ENCODE data around the gene PISD.

Gene PISD

DNA sequence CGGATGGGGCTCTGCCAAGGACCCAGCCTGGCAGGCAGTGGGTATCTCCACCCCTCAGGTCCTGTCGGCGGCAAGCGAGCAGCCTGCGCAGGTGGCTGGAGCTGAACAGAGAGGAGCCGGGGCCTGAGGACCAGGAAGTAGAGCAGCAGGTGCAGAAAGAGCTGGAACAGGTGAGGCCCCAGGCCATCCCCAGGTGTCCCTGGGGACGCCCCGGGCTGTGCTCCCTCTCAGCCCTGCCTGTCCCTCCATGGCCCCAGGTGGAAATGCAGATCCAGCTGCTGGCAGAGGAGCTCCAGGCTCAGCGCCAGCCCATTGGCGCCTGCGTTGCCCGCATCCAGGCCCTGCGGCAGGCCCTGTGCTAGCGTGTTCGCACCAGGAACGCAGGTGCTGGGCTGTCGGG is 44.0 kb downstream of the PISD start:
- TF ChIP-seq, protein P1, sequence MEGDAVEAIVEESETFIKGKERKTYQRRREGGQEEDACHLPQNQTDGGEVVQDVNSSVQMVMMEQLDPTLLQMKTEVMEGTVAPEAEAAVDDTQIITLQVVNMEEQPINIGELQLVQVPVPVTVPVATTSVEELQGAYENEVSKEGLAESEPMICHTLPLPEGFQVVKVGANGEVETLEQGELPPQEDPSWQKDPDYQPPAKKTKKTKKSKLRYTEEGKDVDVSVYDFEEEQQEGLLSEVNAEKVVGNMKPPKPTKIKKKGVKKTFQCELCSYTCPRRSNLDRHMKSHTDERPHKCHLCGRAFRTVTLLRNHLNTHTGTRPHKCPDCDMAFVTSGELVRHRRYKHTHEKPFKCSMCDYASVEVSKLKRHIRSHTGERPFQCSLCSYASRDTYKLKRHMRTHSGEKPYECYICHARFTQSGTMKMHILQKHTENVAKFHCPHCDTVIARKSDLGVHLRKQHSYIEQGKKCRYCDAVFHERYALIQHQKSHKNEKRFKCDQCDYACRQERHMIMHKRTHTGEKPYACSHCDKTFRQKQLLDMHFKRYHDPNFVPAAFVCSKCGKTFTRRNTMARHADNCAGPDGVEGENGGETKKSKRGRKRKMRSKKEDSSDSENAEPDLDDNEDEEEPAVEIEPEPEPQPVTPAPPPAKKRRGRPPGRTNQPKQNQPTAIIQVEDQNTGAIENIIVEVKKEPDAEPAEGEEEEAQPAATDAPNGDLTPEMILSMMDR (IDR thresholded peaks at IDR 0.05; ENCODE audit: low read depth, low read length, missing control alignments), result no peak
- H3K4me3 ChIP-seq (ENCODE audit: low read depth, low read length), result no peak overlapping the region
- DNase-seq (ENCODE audit: low read depth), result no peak

DNA sequence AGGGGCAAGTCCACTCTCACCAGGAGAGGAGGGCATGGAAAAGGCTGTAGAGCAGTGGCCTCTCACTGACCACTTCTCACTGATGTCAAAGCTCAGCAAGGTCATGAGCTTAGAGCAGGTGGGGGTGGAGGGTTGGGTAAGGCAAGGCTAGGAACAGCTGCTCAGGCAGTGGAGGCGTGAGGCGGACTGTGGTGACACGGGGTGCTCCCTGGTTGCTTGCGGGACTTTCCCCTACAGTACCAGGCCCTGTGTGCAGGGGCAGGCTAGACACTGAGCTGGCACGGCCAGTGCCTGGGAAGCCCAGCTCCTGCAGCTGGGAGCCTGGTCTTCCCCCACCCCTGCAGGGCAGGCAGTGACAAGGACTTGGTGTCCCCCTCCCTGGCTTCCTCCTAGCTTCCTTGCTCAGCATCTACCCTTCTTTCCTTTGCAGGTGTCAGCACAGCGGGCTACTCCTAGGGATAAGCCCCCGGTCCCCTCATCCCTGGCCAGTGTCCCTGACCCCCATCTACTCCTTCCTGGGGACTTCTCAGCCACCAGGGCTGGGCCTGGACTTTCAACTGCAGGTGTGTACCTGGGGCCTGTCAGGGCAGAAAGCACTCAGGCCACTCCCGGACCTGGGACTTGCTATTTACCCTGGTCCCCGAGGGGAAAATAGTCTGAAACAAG is 45.6 kb downstream of the PISD start:
- no peak overlapping the region for H3K4me3 ChIP-seq (ENCODE audit: low read depth, low read length)
- TF ChIP-seq, protein P1 (IDR thresholded peaks at IDR 0.05; ENCODE audit: low read depth, low read length, missing control alignments), result no peak
- no peak for DNase-seq (ENCODE audit: low read depth)

DNA sequence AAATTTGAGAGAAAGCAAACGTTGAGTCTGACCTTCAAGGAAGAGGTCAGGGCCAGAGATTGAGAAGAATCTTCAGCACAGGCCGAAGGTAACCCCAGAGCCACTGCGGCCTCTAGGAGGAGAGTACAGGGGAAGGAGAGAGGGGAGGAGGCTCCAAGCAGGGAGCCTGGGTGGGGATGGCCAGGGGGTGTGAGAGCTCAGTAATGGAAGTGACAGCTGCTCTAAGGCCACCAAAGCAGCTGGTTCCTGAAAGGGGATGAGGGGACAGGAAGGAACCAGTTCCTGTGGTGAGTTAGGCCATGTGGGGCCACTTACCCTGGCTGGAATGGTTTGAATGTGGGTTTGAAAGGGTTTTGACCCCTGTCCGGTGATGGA is 46.1 kb downstream of the PISD start:
- TF ChIP-seq, protein P1 (IDR thresholded peaks at IDR 0.05; ENCODE audit: low read depth, low read length, missing control alignments), result no peak
- DNase-seq (ENCODE audit: low read depth), result no peak
- H3K4me3 ChIP-seq (ENCODE audit: low read depth, low read length), result no peak overlapping the region

DNA sequence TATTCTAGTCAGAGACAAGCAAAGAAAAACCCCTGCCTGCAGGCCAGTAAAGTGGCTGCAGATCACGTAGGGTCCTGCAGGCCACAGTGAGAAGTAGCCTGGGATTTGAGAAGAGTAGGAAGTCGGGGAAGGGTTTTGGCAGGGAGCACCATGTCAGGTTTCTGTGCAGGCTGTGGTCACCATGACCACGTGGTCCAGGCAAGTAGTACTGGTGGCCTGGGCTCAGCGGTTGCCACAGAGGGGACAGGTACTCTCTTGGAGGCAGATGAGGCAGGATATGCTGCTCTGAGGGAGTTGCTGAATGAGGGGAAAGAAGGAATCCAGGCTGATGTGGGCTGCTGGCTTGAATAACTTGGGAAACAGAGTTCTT is 46.5 kb downstream of the PISD start:
- no peak overlapping the region for H3K4me3 ChIP-seq (ENCODE audit: low read depth, low read length)
- TF ChIP-seq, protein P1 (IDR thresholded peaks at IDR 0.05; ENCODE audit: low read depth, low read length, missing control alignments), result no peak
- no peak for DNase-seq (ENCODE audit: low read depth)

DNA sequence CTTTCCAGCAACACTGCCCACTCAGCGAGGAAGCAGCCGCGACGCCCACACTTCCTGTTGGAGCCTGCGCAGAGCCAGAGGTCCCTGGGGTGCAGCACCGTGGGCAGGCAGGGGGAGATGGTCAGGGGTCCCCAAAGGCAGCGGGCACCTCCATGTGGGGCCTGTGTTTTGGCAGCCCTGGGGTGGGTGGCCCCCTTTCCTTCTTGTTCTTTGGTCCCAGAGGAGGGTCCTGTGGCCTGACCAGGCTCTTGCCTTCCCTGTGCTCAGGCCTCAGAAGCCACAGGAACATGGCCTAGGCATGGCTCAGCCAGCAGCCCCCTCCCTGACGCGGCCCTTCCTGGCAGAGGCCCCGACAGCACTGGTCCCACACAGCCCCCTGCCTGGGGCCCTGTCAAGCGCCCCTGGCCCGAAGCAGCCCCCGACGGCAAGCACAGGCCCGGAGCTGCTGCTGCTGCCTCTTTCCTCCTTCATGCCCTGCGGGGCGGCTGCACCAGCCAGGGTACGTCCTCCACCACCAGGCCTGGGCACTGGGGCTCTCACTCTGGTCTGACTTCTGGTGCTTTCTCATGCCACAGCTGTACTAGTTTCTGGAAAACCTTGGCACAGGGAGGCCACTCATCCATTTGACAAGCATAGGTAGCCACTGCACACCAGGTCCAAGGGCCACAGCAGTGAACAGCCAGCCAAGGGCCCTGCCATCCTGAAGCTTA is 47.1 kb downstream of the PISD start:
- H3K4me3 ChIP-seq (ENCODE audit: low read depth, low read length), result no peak overlapping the region
- DNase-seq (ENCODE audit: low read depth), result no peak
- TF ChIP-seq, protein P1 (IDR thresholded peaks at IDR 0.05; ENCODE audit: low read depth, low read length, missing control alignments), result no peak

DNA sequence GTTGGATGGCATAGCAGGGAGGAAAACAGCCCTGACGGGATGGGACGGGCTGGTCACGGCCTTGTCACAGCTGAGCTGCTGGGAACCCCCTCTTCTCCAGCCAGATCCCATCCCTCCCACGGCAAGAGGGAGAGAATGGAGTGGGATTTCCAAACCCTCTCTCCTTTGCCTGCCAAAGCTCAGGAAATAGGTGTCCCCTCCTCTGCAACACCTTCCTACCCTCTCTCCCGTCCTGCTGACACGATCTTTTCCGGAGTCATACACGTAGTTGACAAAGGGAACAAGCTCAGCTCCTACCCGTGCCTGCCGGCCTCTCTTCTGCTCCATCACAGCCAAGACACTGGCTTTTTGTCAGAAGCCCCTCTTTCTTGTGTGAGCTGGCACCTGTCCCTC is 48.1 kb downstream of the PISD start:
- no peak for DNase-seq (ENCODE audit: low read depth)
- H3K4me3 ChIP-seq (ENCODE audit: low read depth, low read length), result no peak overlapping the region
- TF ChIP-seq, protein P1 (IDR thresholded peaks at IDR 0.05; ENCODE audit: low read depth, low read length, missing control alignments), result no peak
